ENCODE results near the gene KRT3.

The KRT3 gene

GRCh38 chr12:52802442-52802841 is 6.5 kb upstream of the KRT3 start:
- H3K4me3 ChIP-seq (ENCODE audit: control insufficient read depth, low read depth, low read length), result no peak overlapping the region
- TF ChIP-seq CTCF (conservative IDR thresholded peaks at IDR 0.05; ENCODE audit: control insufficient read depth, insufficient read depth, low read depth, low read length), result no peak
- no peak for DNase-seq (ENCODE audit: low read depth)

GRCh38 chr12:52801773-52802172 is 5.9 kb upstream of the KRT3 start:
- no peak for DNase-seq (ENCODE audit: low read depth)
- no peak for TF ChIP-seq CTCF (conservative IDR thresholded peaks at IDR 0.05; ENCODE audit: control insufficient read depth, insufficient read depth, low read depth, low read length)
- H3K4me3 ChIP-seq (ENCODE audit: control insufficient read depth, low read depth, low read length), result no peak overlapping the region

- TF ChIP-seq CTCF (conservative IDR thresholded peaks at IDR 0.05; ENCODE audit: control insufficient read depth, insufficient read depth, low read depth, low read length), result no peak
- DNase-seq (ENCODE audit: low read depth), result no peak
- H3K4me3 ChIP-seq (ENCODE audit: control insufficient read depth, low read depth, low read length), result no peak overlapping the region
These were observed 4.5 kb upstream of the KRT3 start for GRCh38 chr12:52800259-52800917.

- no peak for DNase-seq (ENCODE audit: low read depth)
- no peak overlapping the region for H3K4me3 ChIP-seq (ENCODE audit: control insufficient read depth, low read depth, low read length)
- TF ChIP-seq CTCF (conservative IDR thresholded peaks at IDR 0.05; ENCODE audit: control insufficient read depth, insufficient read depth, low read depth, low read length), result no peak
These were observed 3.7 kb upstream of the KRT3 start for GRCh38 chr12:52799505-52800211.

- DNase-seq (ENCODE audit: low read depth), result peak; percentile 15
- H3K4me3 ChIP-seq (ENCODE audit: control insufficient read depth, low read depth, low read length), result no peak overlapping the region
- TF ChIP-seq CTCF (conservative IDR thresholded peaks at IDR 0.05; ENCODE audit: control insufficient read depth, insufficient read depth, low read depth, low read length), result no peak
These were observed 3.0 kb upstream of the KRT3 start for GRCh38 chr12:52798671-52799504.

GRCh38 chr12:52798003-52798670 is 2.2 kb upstream of the KRT3 start:
- peak; percentile 70 for DNase-seq (ENCODE audit: low read depth)
- TF ChIP-seq CTCF (conservative IDR thresholded peaks at IDR 0.05; ENCODE audit: control insufficient read depth, insufficient read depth, low read depth, low read length), result no peak
- H3K4me3 ChIP-seq (ENCODE audit: control insufficient read depth, low read depth, low read length), result no peak overlapping the region
